Ectodermal cell (in vitro differentiated cells): ENCODE data around the gene ACTN1.

Experiments used
- H3K27ac ChIP-seq: 2 replicates; pipeline ENCODE4 v1.7.0; 2013; ENCODE audit warnings: mild to moderate bottlenecking, low read depth, low read length; ENCODE audit not compliant: insufficient read depth, poor library complexity, severe bottlenecking
- H3K27me3 ChIP-seq: 2 replicates; pipeline ENCODE4 v1.7.0; 2013; ENCODE audit warnings: mild to moderate bottlenecking, low read length; ENCODE audit not compliant: insufficient read depth, control insufficient read depth, poor library complexity, severe bottlenecking
- H3K36me3 ChIP-seq: one replicate; pipeline ENCODE4 v1.7.0; 2013; ENCODE audit warnings: low read length; ENCODE audit not compliant: control insufficient read depth, insufficient read depth
- H3K4me1 ChIP-seq: one replicate; pipeline ENCODE4 v1.7.0; 2013; ENCODE audit warnings: low read length; ENCODE audit not compliant: control insufficient read depth, insufficient read depth
- H3K4me3 ChIP-seq: 2 replicates; pipeline ENCODE4 v1.7.0; 2013; ENCODE audit warnings: low read depth, low read length, control low read depth; ENCODE audit not compliant: insufficient read depth
- H3K9me3 ChIP-seq: 2 replicates; pipeline ENCODE4 v1.7.0; 2013; ENCODE audit warnings: mild to moderate bottlenecking, low read length, moderate library complexity; ENCODE audit not compliant: control insufficient read depth
- WGBS, 2 experiments: methylation state at CpG; one replicate each; pipeline ENCODE4 v1.1.7; 2013; ENCODE audit warnings: missing lambda C conversion rate in 2 of 2; 5-methylcytosine and 5-hydroxymethylcytosine counted together

The ACTN1 gene

GRCh38 chr14:68937471-68938270 lies 41.4 kb downstream of the ACTN1 start:
- WGBS, 2 experiments = 75 to 81% methylated on average over 11 of the region's 11 CpGs
- Histone ChIP-seq H3K27ac (no peak overlapping the region), H3K36me3 (no peaks in the 10 kb centered on the region)

GRCh38 chr14:68936980-68937379 lies 42.1 kb downstream of the ACTN1 start:
- H3K36me3 ChIP-seq = no peaks in the 10 kb centered on the region
- H3K9me3 ChIP-seq = no peaks in the 10 kb centered on the region
- H3K4me1 ChIP-seq = peaks cover 39% of the 10 kb centered on the region
- no peak overlapping the region for H3K27ac ChIP-seq
- H3K4me3 ChIP-seq = no peak overlapping the region
- WGBS, 2 experiments = 93 to 94% methylated on average over 2 of the region's 2 CpGs
- H3K27me3 ChIP-seq = no peaks in the 10 kb centered on the region

More at GRCh38 chr14:68937471-68938270, 41.4 kb downstream of the ACTN1 start:
- H3K27me3 ChIP-seq = no peaks in the 10 kb centered on the region
- no peak overlapping the region for H3K4me3 ChIP-seq
- peaks cover 46% of the 10 kb centered on the region for H3K4me1 ChIP-seq
- no peaks in the 10 kb centered on the region for H3K9me3 ChIP-seq

- H3K4me1 ChIP-seq = peaks cover 38% of the 10 kb centered on the region
- H3K27me3 ChIP-seq = no peaks in the 10 kb centered on the region
- H3K27ac ChIP-seq = no peak overlapping the region
- no peaks in the 10 kb centered on the region for H3K9me3 ChIP-seq
- H3K36me3 ChIP-seq = no peaks in the 10 kb centered on the region
- WGBS, 2 experiments = 92 to 94% methylated on average over 8 of the region's 8 CpGs
- no peak overlapping the region for H3K4me3 ChIP-seq
These were observed 42.6 kb downstream of the ACTN1 start for GRCh38 chr14:68936476-68936875.

GRCh38 chr14:68935761-68936214 lies 43.3 kb downstream of the ACTN1 start:
- H3K27me3 ChIP-seq = no peaks in the 10 kb centered on the region
- H3K4me3 ChIP-seq = no peak overlapping the region
- peaks cover 38% of the 10 kb centered on the region for H3K4me1 ChIP-seq
- H3K36me3 ChIP-seq = no peaks in the 10 kb centered on the region
- H3K27ac ChIP-seq = no peak overlapping the region
- H3K9me3 ChIP-seq = no peaks in the 10 kb centered on the region
- 89 to 91% methylated on average over 6 of the region's 6 CpGs for WGBS, 2 experiments

- Histone ChIP-seq H3K4me1 (peaks cover 25% of the 10 kb centered on the region), H3K36me3 (no peaks in the 10 kb centered on the region), H3K27ac (no peak overlapping the region), H3K4me3 (no peak overlapping the region), H3K27me3 (no peaks in the 10 kb centered on the region), H3K9me3 (no peaks in the 10 kb centered on the region)
- 96 to 97% methylated on average over 9 of the region's 9 CpGs for WGBS, 2 experiments
These were observed 45.0 kb downstream of the ACTN1 start for GRCh38 chr14:68934066-68934465.

GRCh38 chr14:68932686-68933085 lies 46.4 kb downstream of the ACTN1 start:
- Histone ChIP-seq H3K4me3 (no peak overlapping the region), H3K4me1 (peaks cover 18% of the 10 kb centered on the region), H3K9me3 (no peaks in the 10 kb centered on the region), H3K27ac (no peak overlapping the region), H3K27me3 (no peaks in the 10 kb centered on the region), H3K36me3 (no peaks in the 10 kb centered on the region)
- WGBS, 2 experiments = 95 to 96% methylated on average over 5 of the region's 5 CpGs

GRCh38 chr14:68932231-68932630 lies 46.9 kb downstream of the ACTN1 start:
- H3K4me3 ChIP-seq = no peak overlapping the region
- peaks cover 16% of the 10 kb centered on the region for H3K4me1 ChIP-seq
- H3K36me3 ChIP-seq = no peaks in the 10 kb centered on the region
- WGBS, 2 experiments = 86 to 91% methylated on average over 4 of the region's 4 CpGs
- H3K27ac ChIP-seq = no peak overlapping the region
- H3K27me3 ChIP-seq = no peaks in the 10 kb centered on the region
- no peaks in the 10 kb centered on the region for H3K9me3 ChIP-seq

- Histone ChIP-seq H3K36me3 (no peaks in the 10 kb centered on the region), H3K27ac (no peak overlapping the region)
- 95 to 99% methylated on average over 5 of the region's 5 CpGs for WGBS, 2 experiments
These were observed 47.5 kb downstream of the ACTN1 start for GRCh38 chr14:68931474-68932051.

GRCh38 chr14:68931063-68931462 lies 48.0 kb downstream of the ACTN1 start:
- Histone ChIP-seq H3K27me3 (no peaks in the 10 kb centered on the region), H3K36me3 (no peaks in the 10 kb centered on the region), H3K27ac (no peak overlapping the region), H3K9me3 (no peaks in the 10 kb centered on the region), H3K4me1 (peaks cover 8% of the 10 kb centered on the region), H3K4me3 (no peak overlapping the region)
- 96% methylated on average over 3 of the region's 3 CpGs for WGBS, 2 experiments

More at GRCh38 chr14:68931474-68932051, 47.5 kb downstream of the ACTN1 start:
- Histone ChIP-seq H3K4me3 (no peak overlapping the region), H3K9me3 (no peaks in the 10 kb centered on the region), H3K27me3 (no peaks in the 10 kb centered on the region), H3K4me1 (peaks cover 13% of the 10 kb centered on the region)

GRCh38 chr14:68929623-68930307 lies 49.3 kb downstream of the ACTN1 start:
- Histone ChIP-seq H3K36me3 (no peaks in the 10 kb centered on the region), H3K4me1 (peaks cover 9% of the 10 kb centered on the region), H3K27ac (no peak overlapping the region), H3K4me3 (no peak overlapping the region), H3K9me3 (no peaks in the 10 kb centered on the region), H3K27me3 (no peaks in the 10 kb centered on the region)
- WGBS, 2 experiments = 92 to 94% methylated on average over 12 of the region's 12 CpGs
